Activated CD8-positive, alpha-beta memory T cell treated with anti-CD3 and anti-CD28 coated beads for 36 hours (primary cell): Measurements from ENCODE around the gene PAN2. TPM values are rescaled to one million over a fixed set of nuclear protein-coding genes. Genes with fewer than 3 reads are reported as not detected.

Experiments used
- total RNA-seq, 2 experiments: library from RNA; stranded (reverse); gene quantifications; one replicate each; pipeline ENCODE4 v1.2.3, GENCODE V29; 2021

Gene PAN2
- total RNA-seq, 2 experiments from 2014 or later = 25.5 to 25.8 TPM

Other genes with a start within 250 kb of the PAN2 start
- gene PA2G4, start 229.4 kb downstream of the PAN2 start, total RNA-seq = 100 to 1,000 TPM; 507 to 514 TPM
- 1,000 to 10,000 TPM; 5,323 to 5,325 TPM for gene RPL41, start 217.4 kb downstream of the PAN2 start, total RNA-seq
- gene ZC3H10, start 215.7 kb downstream of the PAN2 start, total RNA-seq = 1 to 10 TPM; 9.8 TPM
- 100 to 1,000 TPM; 193 to 196 TPM for gene ESYT1, start 205.7 kb downstream of the PAN2 start, total RNA-seq
- 10 to 100 TPM; 68.4 to 75.1 TPM for gene MYL6B, start 181.4 kb downstream of the PAN2 start, total RNA-seq
- 100 to 1,000 TPM; 929 to 938 TPM for gene MYL6, start 175.6 kb downstream of the PAN2 start, total RNA-seq
- gene SMARCC2, start 144.5 kb downstream of the PAN2 start, total RNA-seq = 100 to 1,000 TPM; 105 to 108 TPM
- 10 to 100 TPM; 38.9 to 40.2 TPM for gene RNF41, start 112.1 kb downstream of the PAN2 start, total RNA-seq
- gene NABP2, start 109.7 kb downstream of the PAN2 start, total RNA-seq = 100 to 1,000 TPM; 103 to 106 TPM
- 1 to 10 TPM in 1 of 2 experiments, under 1 TPM in 1; 0.78 to 1.1 TPM for gene SLC39A5, start 103.9 kb downstream of the PAN2 start, total RNA-seq
- 10 to 100 TPM; 56.4 to 56.5 TPM for gene ANKRD52, start 75.6 kb downstream of the PAN2 start, total RNA-seq
- gene COQ10A, start 67.1 kb downstream of the PAN2 start, total RNA-seq = 10 to 100 TPM; 10.2 to 12.1 TPM
- 100 to 1,000 TPM; 275 to 283 TPM for gene CS, start 33.7 kb downstream of the PAN2 start, total RNA-seq
- 100 to 1,000 TPM; 180 to 185 TPM for gene CNPY2, start 18.0 kb downstream of the PAN2 start, total RNA-seq
- gene IL23A, start 4.9 kb upstream of the PAN2 start, total RNA-seq = 10 to 100 TPM; 45.9 to 46.1 TPM
- 10 to 100 TPM; 53.1 to 54.1 TPM for gene STAT2, start 26.1 kb upstream of the PAN2 start, total RNA-seq
- not detected for gene APOF, start 28.9 kb upstream of the PAN2 start, total RNA-seq
- gene TIMELESS, start 115.4 kb upstream of the PAN2 start, total RNA-seq = 10 to 100 TPM; 60.3 to 62.5 TPM
- not detected for gene MIP, start 120.7 kb upstream of the PAN2 start, total RNA-seq
- 1 to 10 TPM; 3.8 to 3.9 TPM for gene SPRYD4, start 134.6 kb upstream of the PAN2 start, total RNA-seq
- gene GLS2, start 154.2 kb upstream of the PAN2 start, total RNA-seq = 1 to 10 TPM; 2.5 to 3.1 TPM
- 1 to 10 TPM; 4.8 to 5.1 TPM for gene RBMS2, start 187.8 kb upstream of the PAN2 start, total RNA-seq